Endothelial cell of umbilical vein (primary cell): ENCODE measurements around the gene PRKCQ.

Source experiments
- CTCF ChIP-seq, 2 donors: IDR thresholded peaks; 1 replicate in 1 of 2; 2 replicates in 1 of 2; pipeline ENCODE4 v1.5.1; 2011; ENCODE audit warnings: low read length in 2 of 2, mild to moderate bottlenecking in 2 of 2, moderate library complexity in 2 of 2, control low read depth in 1 of 2, inconsistent platforms in 1 of 2, low read depth in 1 of 2; ENCODE audit not compliant: insufficient read depth in 1 of 2; ENCODE audit errors: extremely low read depth in 1 of 2
- EZH2 ChIP-seq: IDR thresholded peaks from 2 replicates; pipeline ENCODE4 v1.6.1; 2012; ENCODE audit warnings: borderline replicate concordance, low read depth, mild to moderate bottlenecking, moderate library complexity, low read length, inconsistent platforms; ENCODE audit not compliant: severe bottlenecking
- FOS ChIP-seq: IDR thresholded peaks from 2 replicates; pipeline ENCODE4 v1.6.1; 2011; ENCODE audit warnings: mild to moderate bottlenecking, low read length, moderate library complexity, borderline replicate concordance; ENCODE audit not compliant: insufficient read depth
- JUN ChIP-seq: IDR thresholded peaks from 2 replicates; pipeline ENCODE4 v1.6.1; 2011; ENCODE audit warnings: borderline replicate concordance, low read depth; ENCODE audit not compliant: insufficient read length, insufficient read depth
- MAX ChIP-seq: IDR thresholded peaks from 2 replicates; pipeline ENCODE4 v1.6.1; 2011; ENCODE audit not compliant: insufficient read depth, insufficient read length
- MYC ChIP-seq: IDR thresholded peaks from one replicate; pipeline ENCODE4 v1.6.1; 2011; ENCODE audit warnings: mild to moderate bottlenecking, low read depth, low read length
- POLR2A ChIP-seq: IDR thresholded peaks from 2 replicates; pipeline ENCODE4 v1.6.1; 2012; ENCODE audit warnings: low read depth, mild to moderate bottlenecking, control low read depth, low read length
- POLR2AphosphoS5 ChIP-seq: IDR thresholded peaks from 2 replicates; pipeline ENCODE4 v1.6.1; 2012; ENCODE audit warnings: low read depth, mild to moderate bottlenecking, control low read depth, low read length, moderate library complexity; ENCODE audit not compliant: insufficient read depth

GRCh38 chr10:6491841-6492609 is 88.1 kb downstream of the PRKCQ start:
- no peak for TF ChIP-seq CTCF (IDR thresholded peaks at IDR 0.05; ENCODE audit: extremely low read depth in 1 of 2, insufficient read depth in 1 of 2, low read depth in 1 of 2, low read length in 2 of 2)
- no peak for TF ChIP-seq POLR2AphosphoS5
- no peak for TF ChIP-seq EZH2
- no peak for TF ChIP-seq MAX
- TF ChIP-seq JUN: no peak
- no peak for TF ChIP-seq FOS
- no peak for TF ChIP-seq POLR2A
- no peak for TF ChIP-seq MYC
